Hepatocyte (in vitro differentiated cells): ENCODE results near the gene ABCA1.

Experiments
- CTCF ChIP-seq: fragments of 200-600 bp; sonication (generic); IDR thresholded peaks from 2 replicates; pipeline ENCODE4 v1.5.1; 2016; ENCODE audit warnings: antibody characterized with exemption, mild to moderate bottlenecking; ENCODE audit not compliant: poor library complexity
- EZH2 ChIP-seq: fragments of 200-600 bp; sonication (generic); IDR thresholded peaks from 2 replicates; pipeline ENCODE4 v1.6.1; 2016; ENCODE audit warnings: antibody characterized with exemption, mild to moderate bottlenecking, borderline replicate concordance

DNA sequence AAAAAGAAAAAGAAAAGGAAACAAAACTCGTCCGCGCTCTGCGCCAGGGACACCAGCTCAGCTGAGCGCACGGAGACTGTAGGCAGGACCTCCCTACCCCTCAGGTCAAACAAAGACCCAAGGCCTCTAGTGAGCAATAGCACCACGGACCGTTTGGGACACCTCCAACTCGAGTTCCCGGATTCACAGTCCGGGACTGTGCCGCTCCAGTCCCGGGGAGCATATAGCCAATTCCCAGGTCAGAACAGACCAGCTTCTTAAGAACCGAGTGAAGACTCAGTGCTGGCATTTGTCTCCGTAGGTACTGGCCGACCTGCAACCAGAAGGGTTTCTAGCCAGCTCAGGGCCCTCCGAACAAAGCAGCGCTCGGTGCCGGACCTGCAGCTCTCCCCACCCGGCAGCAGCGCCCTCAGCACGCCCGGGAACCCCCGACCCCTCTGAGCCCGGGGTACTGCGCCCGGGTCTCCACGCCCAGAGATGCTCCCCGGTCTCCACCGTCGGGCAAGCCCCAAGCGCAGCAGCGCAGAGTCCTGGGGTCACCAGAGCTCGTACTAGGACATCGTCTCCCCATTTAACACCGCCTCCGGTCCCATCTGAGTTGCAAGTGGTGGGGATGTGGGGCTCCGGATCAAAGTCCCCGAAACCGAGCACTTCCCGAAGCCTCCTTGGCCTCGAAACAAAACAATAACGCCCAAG lies 591 bp downstream of the ABCA1 start:
- TF ChIP-seq CTCF (no peak), EZH2 (no peak)
